Uterus (tissue), 2 donors: ENCODE results near the gene PPARG.

ENCODE experiments used
- CTCF ChIP-seq, 4 experiments: fragments of 200-600 bp in 2 of 4; fragments of 450-650 bp in 2 of 4; sonication (generic) in 2 of 4; IDR thresholded peaks; one replicate each; pipeline ENCODE4 v1.5.1; 2016 to 2019; ENCODE audit warnings: antibody characterized with exemption in 4 of 4, mild to moderate bottlenecking in 2 of 4, moderate library complexity in 1 of 4
- POLR2A ChIP-seq, 2 donors: fragments of 450-650 bp; IDR thresholded peaks; one replicate each; pipeline ENCODE4 v1.6.1; 2016; ENCODE audit warnings: antibody characterized with exemption in 2 of 2, mild to moderate bottlenecking in 1 of 2, moderate library complexity in 1 of 2

- no peak for TF ChIP-seq CTCF (IDR thresholded peaks at IDR 0.05)
- TF ChIP-seq POLR2A (IDR thresholded peaks at IDR 0.05), result no peak
These were observed 127.9 kb downstream of the PPARG start for GRCh38 chr3:12416731-12417130.
